ENCODE measurements around the gene COX18.

COX18 gene

DNA sequence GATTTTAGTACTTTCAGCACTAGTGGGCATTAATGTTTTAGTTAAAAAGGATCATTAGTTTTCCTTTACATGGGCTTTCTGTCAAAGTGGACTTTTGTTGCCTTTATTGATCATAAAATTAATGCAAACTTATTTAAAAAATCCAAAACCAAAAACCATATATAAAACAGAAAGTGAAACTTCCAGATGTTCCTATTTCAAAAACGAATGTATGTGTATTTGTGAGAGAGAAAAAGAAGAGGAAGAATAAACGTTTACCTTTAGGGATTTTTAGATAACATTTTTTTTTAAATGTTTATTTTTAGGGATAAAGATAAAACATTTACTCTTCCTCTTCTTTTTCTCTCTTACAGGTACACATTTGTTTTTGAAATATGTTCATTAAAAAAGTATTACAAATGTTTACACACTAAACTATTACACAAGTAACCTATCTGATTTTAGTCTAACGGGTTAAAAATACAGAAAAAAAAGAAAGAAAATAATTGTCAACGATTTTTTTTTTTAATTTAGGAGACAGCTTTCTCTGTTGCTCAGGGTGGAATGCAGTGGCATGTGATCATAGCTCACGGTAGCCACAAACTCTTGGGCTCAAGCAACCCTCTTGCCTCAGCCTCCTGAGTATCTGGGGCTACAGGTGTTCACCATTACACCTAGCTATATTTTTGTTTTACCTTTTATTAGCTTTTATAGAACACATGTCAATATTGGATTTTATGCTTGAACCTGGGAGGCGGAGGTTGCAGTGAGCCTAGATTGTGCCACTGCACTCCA lies 16.8 kb upstream of the COX18 start:
- Histone ChIP-seq H3K9me3 (ENCODE audit: control insufficient read depth in 1 of 2, low read length in 2 of 2) (no peaks in the 10 kb centered on the region), H3K4me3 (ENCODE audit: low read depth in 1 of 2, low read length in 2 of 2) (no peak overlapping the region), H3K27ac (ENCODE audit: low read depth, low read length) (no peak overlapping the region), H3K4me1 (ENCODE audit: control insufficient read depth in 1 of 2, insufficient read depth in 2 of 2, low read length in 2 of 2) (peaks cover 0 to 3% of the 10 kb centered on the region in 2 donors), H3K9ac (ENCODE audit: low read depth in 1 of 2, low read length in 2 of 2) (no peak overlapping the region), H3K36me3 (ENCODE audit: control insufficient read depth in 1 of 2, insufficient read depth in 2 of 2, low read length in 2 of 2) (peaks cover 8 to 40% of the 10 kb centered on the region in 2 donors), H3K27me3 (ENCODE audit: control insufficient read depth in 1 of 2, insufficient read depth in 2 of 2, low read length in 2 of 2) (no peaks in the 10 kb centered on the region)

DNA sequence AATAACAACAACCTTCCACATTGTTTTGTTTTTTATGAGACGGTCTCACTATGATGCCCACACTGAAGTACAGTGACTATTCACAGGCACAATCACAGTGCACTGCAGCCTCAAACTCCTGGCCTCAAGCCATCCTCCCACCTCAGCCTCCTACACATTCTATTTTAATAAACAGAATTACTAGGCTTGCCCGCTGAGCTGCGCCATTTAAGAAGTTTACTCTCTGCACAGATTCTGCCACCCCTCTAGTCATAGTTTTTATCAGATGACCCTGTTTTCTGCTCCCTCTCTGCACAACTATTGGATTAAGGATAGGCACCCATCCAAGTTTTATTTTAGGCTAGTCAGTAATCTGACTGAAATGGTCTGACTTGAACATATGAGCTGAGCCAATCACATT lies 11.3 kb upstream of the COX18 start:
- Histone ChIP-seq H3K27me3 (ENCODE audit: control insufficient read depth in 1 of 2, insufficient read depth in 2 of 2, low read length in 2 of 2) (no peaks in the 10 kb centered on the region), H3K9me3 (ENCODE audit: control insufficient read depth in 1 of 2, low read length in 2 of 2) (no peaks in the 10 kb centered on the region), H3K27ac (ENCODE audit: low read depth, low read length) (no peak overlapping the region), H3K4me1 (ENCODE audit: control insufficient read depth in 1 of 2, insufficient read depth in 2 of 2, low read length in 2 of 2) (no peaks in the 10 kb centered on the region), H3K36me3 (ENCODE audit: control insufficient read depth in 1 of 2, insufficient read depth in 2 of 2, low read length in 2 of 2) (peaks cover 6 to 66% of the 10 kb centered on the region in 2 donors), H3K4me3 (ENCODE audit: low read depth in 1 of 2, low read length in 2 of 2) (no peak overlapping the region), H3K9ac (ENCODE audit: low read depth in 1 of 2, low read length in 2 of 2) (no peak overlapping the region)

DNA sequence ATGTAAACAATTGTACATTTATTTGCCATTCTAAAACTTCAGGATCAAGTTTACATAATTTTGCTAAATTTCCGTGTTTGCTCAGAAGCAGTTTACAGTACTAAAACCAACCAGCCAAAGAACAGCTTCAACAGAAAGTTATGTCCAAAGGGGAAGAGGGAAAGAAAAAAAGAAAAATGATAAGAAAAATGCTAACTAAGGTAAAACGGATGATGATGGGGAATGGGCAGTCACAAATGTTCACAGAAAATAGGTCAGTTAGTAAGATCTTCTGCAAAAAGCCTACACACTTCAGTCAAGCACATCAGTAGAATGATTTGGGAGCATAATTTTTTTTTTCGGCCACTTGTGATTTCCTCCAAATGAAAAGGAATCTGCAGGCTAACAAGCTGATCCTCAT lies 6.3 kb upstream of the COX18 start:
- H3K36me3 ChIP-seq (ENCODE audit: control insufficient read depth in 1 of 2, insufficient read depth in 2 of 2, low read length in 2 of 2) = peaks cover 18 to 45% of the 10 kb centered on the region in 2 donors

DNA sequence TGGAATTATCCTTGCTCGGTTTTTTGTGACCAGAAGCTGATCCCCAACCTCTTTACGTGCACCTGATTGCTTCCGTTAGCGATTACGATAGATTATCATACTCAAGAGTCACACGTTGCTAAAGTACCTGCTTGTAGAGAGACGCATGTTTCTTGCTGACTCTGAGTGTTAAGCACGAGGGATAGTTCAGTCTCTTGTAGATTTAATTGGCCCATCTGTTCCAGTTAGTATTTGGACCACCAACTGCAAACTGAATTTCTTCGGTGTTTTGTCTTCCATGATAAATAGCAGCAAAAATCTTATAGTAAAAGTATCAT lies 516 bp upstream of the COX18 start:
- Histone ChIP-seq H3K4me3 (ENCODE audit: low read depth in 1 of 2, low read length in 2 of 2) (peak overlapping the region; percentile 90 to 95), H3K27ac (ENCODE audit: low read depth, low read length) (peak overlapping the region; percentile 83), H3K9me3 (ENCODE audit: control insufficient read depth in 1 of 2, low read length in 2 of 2) (no peaks in the 10 kb centered on the region)

More for the DNA sequence above, 6.3 kb upstream of the COX18 start:
- H3K4me3 ChIP-seq (ENCODE audit: low read depth in 1 of 2, low read length in 2 of 2) = no peak overlapping the region
- no peak overlapping the region for H3K9ac ChIP-seq (ENCODE audit: low read depth in 1 of 2, low read length in 2 of 2)
- no peaks in the 10 kb centered on the region for H3K27me3 ChIP-seq (ENCODE audit: control insufficient read depth in 1 of 2, insufficient read depth in 2 of 2, low read length in 2 of 2)
- H3K9me3 ChIP-seq (ENCODE audit: control insufficient read depth in 1 of 2, low read length in 2 of 2) = no peaks in the 10 kb centered on the region
- H3K27ac ChIP-seq (ENCODE audit: low read depth, low read length) = no peak overlapping the region
- H3K4me1 ChIP-seq (ENCODE audit: control insufficient read depth in 1 of 2, insufficient read depth in 2 of 2, low read length in 2 of 2) = no peaks in the 10 kb centered on the region

DNA sequence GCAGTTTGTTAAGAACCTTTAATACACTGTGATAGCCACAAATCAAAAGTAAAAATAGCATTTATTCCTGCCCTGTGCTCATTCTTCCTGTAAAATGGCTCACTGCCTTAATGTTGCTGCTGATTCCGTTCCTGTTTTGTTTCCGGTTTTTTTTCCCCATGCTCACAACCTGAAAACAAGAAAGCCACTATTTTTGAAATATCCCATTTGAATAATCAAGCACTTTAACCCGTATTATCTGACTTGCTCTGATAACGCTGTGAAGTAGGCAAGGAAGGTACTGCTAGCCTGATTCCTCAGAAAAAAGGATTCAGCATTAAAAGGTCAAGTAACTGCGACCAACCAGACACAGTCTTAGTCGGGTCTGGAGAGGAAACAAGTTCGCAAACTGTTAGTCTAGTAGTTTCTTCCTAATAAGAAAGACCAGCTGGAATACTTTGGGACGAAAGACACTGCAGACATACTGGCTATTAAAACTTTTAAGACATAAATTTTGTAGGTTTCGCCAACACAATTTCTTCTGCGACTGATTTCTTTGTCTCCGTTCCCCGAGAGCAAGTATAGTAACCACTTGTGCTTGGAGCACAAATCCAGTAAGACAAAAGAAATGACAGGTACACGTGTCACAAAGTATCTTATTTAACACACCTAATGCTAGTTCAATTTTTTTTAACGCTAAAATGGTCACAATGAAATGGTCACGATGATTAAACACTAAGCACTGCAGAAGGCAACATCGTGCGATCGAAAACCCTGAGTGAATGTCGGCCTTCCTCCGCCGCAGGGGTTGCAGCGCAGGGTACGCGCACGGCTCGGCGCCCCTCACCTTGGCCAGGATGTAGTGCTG lies 802 bp downstream of the COX18 start:
- no peaks in the 10 kb centered on the region for H3K9me3 ChIP-seq (ENCODE audit: control insufficient read depth in 1 of 2, low read length in 2 of 2)
- H3K4me1 ChIP-seq (ENCODE audit: control insufficient read depth in 1 of 2, insufficient read depth in 2 of 2, low read length in 2 of 2) = peaks cover 16 to 19% of the 10 kb centered on the region in 2 donors
- H3K4me3 ChIP-seq (ENCODE audit: low read depth in 1 of 2, low read length in 2 of 2) = peak overlapping the region; percentile 90 to 95

More for the DNA sequence above, 516 bp upstream of the COX18 start:
- peaks cover 0 to 9% of the 10 kb centered on the region in 2 donors for H3K36me3 ChIP-seq (ENCODE audit: control insufficient read depth in 1 of 2, insufficient read depth in 2 of 2, low read length in 2 of 2)
- H3K4me1 ChIP-seq (ENCODE audit: control insufficient read depth in 1 of 2, insufficient read depth in 2 of 2, low read length in 2 of 2) = peaks cover 16 to 19% of the 10 kb centered on the region in 2 donors
- H3K9ac ChIP-seq (ENCODE audit: low read depth in 1 of 2, low read length in 2 of 2) = peak overlapping the region; percentile 83 to 85
- H3K27me3 ChIP-seq (ENCODE audit: control insufficient read depth in 1 of 2, insufficient read depth in 2 of 2, low read length in 2 of 2) = no peaks in the 10 kb centered on the region

DNA sequence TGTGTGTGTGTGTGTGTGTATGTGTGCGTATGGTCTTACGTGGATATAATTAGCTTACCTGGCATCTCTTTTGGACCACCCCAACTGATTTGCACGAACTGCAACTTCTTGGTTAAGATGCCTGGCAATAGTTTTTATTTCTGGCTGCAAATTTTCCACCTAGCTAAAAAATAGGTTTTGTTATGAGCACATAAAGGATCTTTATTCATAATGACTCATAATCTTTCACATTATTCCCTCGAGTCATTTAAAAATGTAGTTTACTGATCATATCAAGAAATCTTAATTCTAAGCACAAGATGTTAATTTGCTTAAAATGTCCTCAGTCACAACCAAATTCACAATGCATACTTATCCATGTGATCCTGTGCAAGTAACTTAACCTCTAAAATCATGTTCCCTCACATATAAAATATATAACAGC lies 1.5 kb downstream of the COX18 start:
- H3K9ac ChIP-seq (ENCODE audit: low read depth in 1 of 2, low read length in 2 of 2) = peak overlapping the region; percentile 85 to 92
- peak overlapping the region; percentile 98 for H3K27ac ChIP-seq (ENCODE audit: low read depth, low read length)
- peaks cover 7% of the 10 kb centered on the region in 2 donors for H3K36me3 ChIP-seq (ENCODE audit: control insufficient read depth in 1 of 2, insufficient read depth in 2 of 2, low read length in 2 of 2)
- peaks cover 16 to 19% of the 10 kb centered on the region in 2 donors for H3K4me1 ChIP-seq (ENCODE audit: control insufficient read depth in 1 of 2, insufficient read depth in 2 of 2, low read length in 2 of 2)
- H3K27me3 ChIP-seq (ENCODE audit: control insufficient read depth in 1 of 2, insufficient read depth in 2 of 2, low read length in 2 of 2) = no peaks in the 10 kb centered on the region
- H3K4me3 ChIP-seq (ENCODE audit: low read depth in 1 of 2, low read length in 2 of 2) = peak overlapping the region; percentile 90 to 95
- H3K9me3 ChIP-seq (ENCODE audit: control insufficient read depth in 1 of 2, low read length in 2 of 2) = no peaks in the 10 kb centered on the region

More for the DNA sequence above, 802 bp downstream of the COX18 start:
- H3K36me3 ChIP-seq (ENCODE audit: control insufficient read depth in 1 of 2, insufficient read depth in 2 of 2, low read length in 2 of 2) = peaks cover 1 to 4% of the 10 kb centered on the region in 2 donors
- H3K27ac ChIP-seq (ENCODE audit: low read depth, low read length) = peak overlapping the region; percentile 98
- no peaks in the 10 kb centered on the region for H3K27me3 ChIP-seq (ENCODE audit: control insufficient read depth in 1 of 2, insufficient read depth in 2 of 2, low read length in 2 of 2)
- H3K9ac ChIP-seq (ENCODE audit: low read depth in 1 of 2, low read length in 2 of 2) = peak overlapping the region; percentile 85 to 92

DNA sequence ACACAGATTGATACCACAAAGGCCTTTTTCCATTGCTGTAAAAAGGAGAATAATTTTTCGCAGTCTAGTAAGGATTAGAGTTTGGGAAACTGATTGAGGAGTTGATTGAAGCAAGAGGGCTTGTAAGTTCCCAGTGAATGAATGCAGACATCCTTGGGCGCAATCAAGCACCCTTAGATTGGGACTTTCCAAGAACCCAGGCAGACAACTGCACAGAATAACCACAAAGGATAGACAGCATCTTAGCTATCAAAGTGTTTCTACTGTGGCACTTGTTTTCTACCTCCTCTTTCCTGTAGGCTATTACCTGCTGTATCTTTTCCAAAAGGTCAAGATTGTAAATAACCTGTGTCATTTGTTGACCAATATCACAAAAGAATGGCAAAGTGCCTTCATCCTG lies 2.6 kb downstream of the COX18 start:
- no peaks in the 10 kb centered on the region for H3K9me3 ChIP-seq (ENCODE audit: control insufficient read depth in 1 of 2, low read length in 2 of 2)
- no peak overlapping the region for H3K4me3 ChIP-seq (ENCODE audit: low read depth in 1 of 2, low read length in 2 of 2)
- peaks cover 7% of the 10 kb centered on the region in 2 donors for H3K36me3 ChIP-seq (ENCODE audit: control insufficient read depth in 1 of 2, insufficient read depth in 2 of 2, low read length in 2 of 2)
- H3K9ac ChIP-seq (ENCODE audit: low read depth in 1 of 2, low read length in 2 of 2) = no peak overlapping the region
- no peaks in the 10 kb centered on the region for H3K27me3 ChIP-seq (ENCODE audit: control insufficient read depth in 1 of 2, insufficient read depth in 2 of 2, low read length in 2 of 2)
- H3K4me1 ChIP-seq (ENCODE audit: control insufficient read depth in 1 of 2, insufficient read depth in 2 of 2, low read length in 2 of 2) = peaks cover 16 to 19% of the 10 kb centered on the region in 2 donors
- no peak overlapping the region for H3K27ac ChIP-seq (ENCODE audit: low read depth, low read length)

DNA sequence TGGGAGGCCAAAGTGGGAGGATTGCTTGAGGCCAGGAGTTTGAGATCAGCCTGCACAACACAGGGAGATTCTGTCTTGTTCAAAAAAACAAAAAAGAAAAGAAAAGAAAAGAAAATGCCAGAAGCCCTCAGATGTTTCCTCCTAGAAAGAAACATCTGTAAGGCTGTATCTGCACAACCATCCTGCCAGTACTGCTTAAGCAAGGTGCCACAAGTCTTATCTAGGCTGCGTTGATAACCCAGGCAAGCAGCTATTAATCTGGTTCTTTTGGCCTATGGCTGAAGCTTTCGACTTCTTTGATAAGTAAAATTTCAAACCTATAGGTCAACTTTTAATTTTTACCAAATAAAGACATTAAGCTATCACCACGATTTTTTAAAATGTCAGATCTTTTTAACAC lies 3.1 kb downstream of the COX18 start:
- H3K4me1 ChIP-seq (ENCODE audit: control insufficient read depth in 1 of 2, insufficient read depth in 2 of 2, low read length in 2 of 2) = peaks cover 16 to 19% of the 10 kb centered on the region in 2 donors
- H3K27me3 ChIP-seq (ENCODE audit: control insufficient read depth in 1 of 2, insufficient read depth in 2 of 2, low read length in 2 of 2) = no peaks in the 10 kb centered on the region
- H3K9ac ChIP-seq (ENCODE audit: low read depth in 1 of 2, low read length in 2 of 2) = no peak overlapping the region
- no peak overlapping the region for H3K27ac ChIP-seq (ENCODE audit: low read depth, low read length)
- H3K36me3 ChIP-seq (ENCODE audit: control insufficient read depth in 1 of 2, insufficient read depth in 2 of 2, low read length in 2 of 2) = peaks cover 7 to 10% of the 10 kb centered on the region in 2 donors
- no peaks in the 10 kb centered on the region for H3K9me3 ChIP-seq (ENCODE audit: control insufficient read depth in 1 of 2, low read length in 2 of 2)
- H3K4me3 ChIP-seq (ENCODE audit: low read depth in 1 of 2, low read length in 2 of 2) = no peak overlapping the region

DNA sequence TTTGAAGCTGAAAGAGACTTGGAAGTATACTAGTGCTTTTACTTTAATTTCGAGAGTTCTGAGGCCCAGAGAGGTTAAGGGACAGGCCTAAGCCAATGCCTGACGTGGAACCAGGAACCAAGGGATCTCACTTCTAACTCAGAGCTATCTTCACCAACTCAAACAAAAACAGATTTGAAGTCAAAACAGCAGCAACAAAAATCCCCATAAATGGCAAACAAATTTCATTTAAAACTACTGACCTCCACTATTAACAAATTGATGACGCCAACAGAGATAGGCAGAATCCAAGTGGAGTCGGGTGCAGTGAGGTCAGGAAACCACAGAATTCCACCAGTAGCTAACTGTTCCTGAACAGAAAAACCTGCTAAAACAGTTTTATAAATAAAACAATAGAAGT lies 5.0 kb downstream of the COX18 start:
- no peaks in the 10 kb centered on the region for H3K9me3 ChIP-seq (ENCODE audit: control insufficient read depth in 1 of 2, low read length in 2 of 2)
- H3K4me3 ChIP-seq (ENCODE audit: low read depth in 1 of 2, low read length in 2 of 2) = no peak overlapping the region
- H3K9ac ChIP-seq (ENCODE audit: low read depth in 1 of 2, low read length in 2 of 2) = no peak overlapping the region
- H3K36me3 ChIP-seq (ENCODE audit: control insufficient read depth in 1 of 2, insufficient read depth in 2 of 2, low read length in 2 of 2) = peaks cover 19 to 27% of the 10 kb centered on the region in 2 donors
- H3K27me3 ChIP-seq (ENCODE audit: control insufficient read depth in 1 of 2, insufficient read depth in 2 of 2, low read length in 2 of 2) = no peaks in the 10 kb centered on the region
- no peak overlapping the region for H3K27ac ChIP-seq (ENCODE audit: low read depth, low read length)
- H3K4me1 ChIP-seq (ENCODE audit: control insufficient read depth in 1 of 2, insufficient read depth in 2 of 2, low read length in 2 of 2) = peaks cover 11 to 15% of the 10 kb centered on the region in 2 donors

DNA sequence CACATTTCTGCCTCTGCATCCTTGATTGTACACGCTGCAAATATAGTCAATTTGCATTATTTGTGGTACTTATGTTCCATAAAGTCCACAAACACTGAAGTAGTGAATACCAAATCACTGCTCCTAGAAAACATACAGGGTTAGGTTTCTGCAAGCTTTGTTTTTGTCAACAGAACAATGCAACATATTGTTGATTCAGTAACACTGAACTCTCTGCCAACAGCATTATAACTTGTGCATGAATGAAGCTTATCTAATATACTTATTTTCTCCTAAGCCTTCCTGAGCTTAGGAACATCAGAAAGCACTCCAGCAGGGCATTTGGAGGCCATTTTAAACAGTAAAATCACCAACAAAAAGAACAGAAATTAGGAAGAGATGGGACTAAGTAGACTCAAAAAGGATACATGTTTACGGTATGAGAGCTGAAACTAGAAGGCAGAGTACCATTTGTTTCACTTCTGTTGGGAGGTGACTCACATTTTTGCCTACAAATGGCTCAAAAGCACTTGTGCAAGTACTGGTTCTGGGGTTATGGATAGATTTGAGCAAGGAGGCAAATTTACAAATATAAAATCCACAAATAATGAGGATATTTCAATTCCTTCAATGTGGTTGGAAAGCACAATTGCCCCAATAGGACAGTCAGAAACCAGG lies 14.1 kb downstream of the COX18 start:
- Histone ChIP-seq H3K9ac (ENCODE audit: low read depth in 1 of 2, low read length in 2 of 2) (no peak overlapping the region), H3K27ac (ENCODE audit: low read depth, low read length) (no peak overlapping the region), H3K4me3 (ENCODE audit: low read depth in 1 of 2, low read length in 2 of 2) (no peak overlapping the region), H3K36me3 (ENCODE audit: control insufficient read depth in 1 of 2, insufficient read depth in 2 of 2, low read length in 2 of 2) (peaks cover 32 to 44% of the 10 kb centered on the region in 2 donors), H3K27me3 (ENCODE audit: control insufficient read depth in 1 of 2, insufficient read depth in 2 of 2, low read length in 2 of 2) (no peaks in the 10 kb centered on the region), H3K4me1 (ENCODE audit: control insufficient read depth in 1 of 2, insufficient read depth in 2 of 2, low read length in 2 of 2) (no peaks in the 10 kb centered on the region), H3K9me3 (ENCODE audit: control insufficient read depth in 1 of 2, low read length in 2 of 2) (no peaks in the 10 kb centered on the region)
